Endothelial cell of umbilical vein (primary cell): ENCODE measurements around the gene CCDC170. TPM values are rescaled to one million over a fixed set of nuclear protein-coding genes. Genes with fewer than 3 reads are reported as not detected.

Source experiments
- BruUV-seq: library from RNA; stranded (reverse); fragments of 400-500 nt; replicated peaks from 2 replicates; lab custom pipeline; 2021; lab: Mats Ljungman, UMichigan
- CTCF ChIA-PET: fragments of 300-600, 350-600 bp; sonication (Branson Sonifier 250); formaldehyde crosslinking; loops from one replicate; lab custom pipeline; 2021; ENCODE audit warnings: antibody characterized with exemption, inconsistent platforms; lab: Charles Lee
- POLR2A ChIA-PET: fragments of 300-600, 350-600 bp; sonication (Branson Sonifier 250); formaldehyde crosslinking; loops from one replicate; lab custom pipeline; 2021; ENCODE audit warnings: antibody characterized with exemption, inconsistent platforms; lab: Charles Lee
- DNase-seq: peaks from one replicate; pipeline ENCODE4 v3.0.0-alpha.2; 2011; ENCODE audit warnings: low read depth, low spot score
- FAIRE-seq: peaks from 2 replicates; lab custom pipeline; 2011; peaks lifted over from hg19 to GRCh38; lab: Jason Lieb, UNC
- H2AFZ ChIP-seq: 2 replicates; pipeline ENCODE4 v1.6.0; 2012; ENCODE audit warnings: low read depth, low read length, control low read depth, inconsistent platforms
- H3K27ac ChIP-seq: 2 replicates; pipeline ENCODE4 v1.5.1; 2011; ENCODE audit warnings: low read depth, mild to moderate bottlenecking, control low read depth, low read length, moderate library complexity; ENCODE audit not compliant: insufficient read depth
- H3K27me3 ChIP-seq, 2 experiments: 2 replicates each; pipeline versions ENCODE4 v1.6.0 to v1.6.1; 2011; ENCODE audit warnings: low read length in 2 of 2, mixed read lengths in 1 of 2; ENCODE audit not compliant: control insufficient read depth in 2 of 2, insufficient read depth in 2 of 2
- H3K36me3 ChIP-seq, 2 experiments: 2 replicates in 1 of 2; 3 replicates in 1 of 2; pipeline ENCODE4 v1.5.1; 2011; ENCODE audit warnings: low read length in 2 of 2, mild to moderate bottlenecking in 1 of 2, moderate library complexity in 1 of 2; ENCODE audit not compliant: control insufficient read depth in 2 of 2, insufficient read depth in 2 of 2; ENCODE audit errors: extremely low read depth in 1 of 2
- H3K4me1 ChIP-seq: 3 replicates; pipeline ENCODE4 v1.5.1; 2011; ENCODE audit warnings: mild to moderate bottlenecking, low read length; ENCODE audit not compliant: control insufficient read depth, insufficient read depth; ENCODE audit errors: extremely low read depth
- H3K4me2 ChIP-seq: 2 replicates; pipeline ENCODE4 v1.6.1; 2011; ENCODE audit warnings: low read length, control low read depth, mixed read lengths; ENCODE audit not compliant: insufficient read depth
- H3K4me3 ChIP-seq, 3 experiments: fragments of 200-600 bp in 1 of 3; sonication (generic), shearing (Covaris generic) in 1 of 3; replicated peaks in 1 of 3; 2 replicates each; pipeline ENCODE4 v1.5.1; 2011 to 2016; ENCODE audit warnings: control low read depth in 3 of 3, low read length in 3 of 3, mild to moderate bottlenecking in 2 of 3, inconsistent platforms in 1 of 3, low read depth in 1 of 3, moderate library complexity in 1 of 3; ENCODE audit not compliant: insufficient read depth in 1 of 3
- H3K79me2 ChIP-seq: 2 replicates; pipeline ENCODE4 v1.6.0; 2012; ENCODE audit warnings: low read length, inconsistent platforms; ENCODE audit not compliant: control insufficient read depth, insufficient read depth
- H3K9ac ChIP-seq: replicated peaks from 2 replicates; pipeline ENCODE3; 2011; ENCODE audit warnings: low read length, control low read depth; ENCODE audit not compliant: insufficient read depth; ENCODE audit errors: extremely low read depth
- H3K9me1 ChIP-seq: replicated peaks from 3 replicates; pipeline ENCODE4 v1.6.0; 2011; ENCODE audit warnings: mild to moderate bottlenecking, low read length; ENCODE audit not compliant: control insufficient read depth, insufficient read depth; ENCODE audit errors: extremely low read depth
- H3K9me3 ChIP-seq: replicated peaks from 2 replicates; pipeline ENCODE4 v1.5.1; 2012; ENCODE audit warnings: low read length, inconsistent platforms; ENCODE audit not compliant: control insufficient read depth, insufficient read depth
- H4K20me1 ChIP-seq: replicated peaks from 2 replicates; pipeline ENCODE3; 2011; ENCODE audit warnings: mild to moderate bottlenecking, low read length; ENCODE audit not compliant: control insufficient read depth, insufficient read depth; ENCODE audit errors: extremely low read depth
- EZH2 ChIP-seq: IDR thresholded peaks from 2 replicates; pipeline ENCODE4 v1.6.1; 2012; ENCODE audit warnings: borderline replicate concordance, low read depth, mild to moderate bottlenecking, moderate library complexity, low read length, inconsistent platforms; ENCODE audit not compliant: severe bottlenecking
- FOS ChIP-seq: IDR thresholded peaks from 2 replicates; pipeline ENCODE4 v1.6.1; 2011; ENCODE audit warnings: mild to moderate bottlenecking, low read length, moderate library complexity, borderline replicate concordance; ENCODE audit not compliant: insufficient read depth
- JUN ChIP-seq: IDR thresholded peaks from 2 replicates; pipeline ENCODE4 v1.6.1; 2011; ENCODE audit warnings: borderline replicate concordance, low read depth; ENCODE audit not compliant: insufficient read length, insufficient read depth
- POLR2AphosphoS5 ChIP-seq: IDR thresholded peaks from 2 replicates; pipeline ENCODE4 v1.6.1; 2012; ENCODE audit warnings: low read depth, mild to moderate bottlenecking, control low read depth, low read length, moderate library complexity; ENCODE audit not compliant: insufficient read depth
- dilution Hi-C: fragments of 300-500 bp; cut with MboI; formaldehyde crosslinking; loops from one replicate; pipeline ENCODE4 v1.15.0; 2019; ENCODE audit warnings: low sequenced_read_pairs; ENCODE audit not compliant: extremely low pct_ligation_motif_present
- intact Hi-C: fragments of 100-400 bp; cut with micrococcal nuclease; formaldehyde crosslinking; loops from one replicate; pipeline ENCODE4 v1.10.0; 2022
- polyA plus RNA-seq, 4 experiments: library from polyadenylated mRNA; depleted of rRNA in 3 of 4; stranded (reverse) in 3 of 4; unstranded in 1 of 4; fragments of >200 nt; gene quantifications; 2 replicates each; pipeline versions ENCODE4 v1.2.1 to v1.2.3, GENCODE V29; 2011 to 2012; ENCODE audit warnings: missing spikeins in 1 of 4
- total RNA-seq: library from RNA; stranded (reverse); gene quantifications from 2 replicates; pipeline ENCODE4 v1.2.3, GENCODE V29; 2021
- TF ChIP-seq, protein P1 (sequence below): IDR thresholded peaks from 2 replicates; pipeline ENCODE4 v1.6.1; 2011; ENCODE audit not compliant: insufficient read depth, insufficient read length

The CCDC170 gene
- total and polyA plus RNA-seq, 2 donors (not counting 3 experiments of a cell fraction or from before 2014, with no cell fraction given), result 0.07 to 0.21 TPM

DNA sequence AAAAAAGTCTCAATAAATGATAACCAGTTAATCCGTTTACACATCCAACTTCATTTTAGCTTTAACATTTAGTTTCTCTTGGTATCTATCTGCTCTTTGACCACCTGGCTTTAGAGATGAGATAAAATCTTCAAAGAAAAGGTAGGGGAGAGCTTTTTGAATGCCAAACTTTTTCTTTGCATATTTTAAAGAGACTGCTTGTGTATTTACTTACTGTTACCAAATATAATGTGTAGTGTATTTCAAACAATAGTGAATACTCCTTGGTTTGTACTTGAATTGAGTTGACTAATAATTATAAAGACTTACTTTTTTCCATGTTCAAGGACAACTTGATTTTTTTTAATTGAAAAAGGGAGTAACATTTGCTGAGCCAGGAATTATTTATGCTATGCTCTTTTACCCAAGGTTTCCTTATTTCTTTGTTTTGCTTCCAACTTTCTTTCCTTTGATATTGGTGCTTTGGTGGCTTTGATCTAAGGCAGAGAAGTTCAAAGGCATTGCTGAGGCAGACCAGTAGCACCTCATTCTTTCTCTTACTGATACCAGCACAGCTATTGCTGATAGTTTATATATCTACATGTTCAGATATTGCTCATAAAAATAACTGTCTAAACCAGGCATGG lies 7.8 kb downstream of the CCDC170 start:
- H4K20me1 ChIP-seq, result no peaks in the 10 kb centered on the region
- no peaks in the 10 kb centered on the region for H3K9me1 ChIP-seq
- peaks cover 11% of the 10 kb centered on the region for H3K4me1 ChIP-seq
- BruUV-seq, result no TSS peak
- POLR2A ChIA-PET, result interaction anchor here (0.5 kb wide), 1 partner anchor 436 kb away, joined by 3 read pairs; no protein-coding TSS in a partner anchor
- H3K4me2 ChIP-seq, result peak overlapping the region; percentile 63
- intact Hi-C loops, result no loop called here
- H3K27me3 ChIP-seq, result no peaks in the 10 kb centered on the region
- dilution Hi-C loops, result no loop called here
- H3K4me3 ChIP-seq, result no peak overlapping the region
- no peak overlapping the region for H2AFZ ChIP-seq
- TF ChIP-seq POLR2AphosphoS5 (no peak), EZH2 (no peak)
- H3K27ac ChIP-seq, result no peak overlapping the region
- CTCF ChIA-PET, result interaction anchor here (1.6 kb wide), 1 partner anchor 16 kb away, joined by 6 read pairs; no protein-coding TSS in a partner anchor
- no peaks in the 10 kb centered on the region for H3K36me3 ChIP-seq
- no peak overlapping the region for H3K9ac ChIP-seq
- no peaks in the 10 kb centered on the region for H3K79me2 ChIP-seq
- FAIRE-seq (no peak), DNase-seq (no peak)
- no peaks in the 10 kb centered on the region for H3K9me3 ChIP-seq

DNA sequence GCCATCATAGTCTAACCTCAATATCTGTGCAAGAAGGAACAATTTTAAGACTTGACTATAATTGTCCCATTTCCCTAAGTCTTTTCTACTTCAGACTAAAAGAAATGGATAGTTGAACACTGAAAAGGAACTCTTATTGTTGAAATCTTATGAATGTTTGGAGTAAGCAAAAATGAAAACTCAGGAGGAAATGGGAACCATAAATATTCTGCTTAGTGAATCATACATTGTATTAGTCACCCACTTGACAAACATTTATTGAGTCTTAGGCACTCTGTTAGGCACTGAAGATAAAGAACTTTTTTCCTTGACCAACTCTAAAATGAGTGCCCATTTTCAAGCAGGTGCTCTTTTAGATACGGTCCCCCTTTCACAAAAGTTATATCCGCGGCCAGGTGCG lies 8.7 kb downstream of the CCDC170 start:
- FAIRE-seq, result peak; percentile 77

More for the DNA sequence above, 8.7 kb downstream of the CCDC170 start:
- peaks cover 11% of the 10 kb centered on the region for H3K4me1 ChIP-seq
- CTCF ChIA-PET, result interaction anchor here (1.5 to 1.6 kb wide), 2 partner anchors 8 to 17 kb away, joined by 3 to 6 read pairs; partner anchors contain the start of gene CCDC170
- BruUV-seq, result no TSS peak
- TF ChIP-seq, protein P1, sequence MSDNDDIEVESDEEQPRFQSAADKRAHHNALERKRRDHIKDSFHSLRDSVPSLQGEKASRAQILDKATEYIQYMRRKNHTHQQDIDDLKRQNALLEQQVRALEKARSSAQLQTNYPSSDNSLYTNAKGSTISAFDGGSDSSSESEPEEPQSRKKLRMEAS, result no peak
- peak; percentile 73 for TF ChIP-seq JUN
- TF ChIP-seq FOS, result peak; percentile 88
- POLR2A ChIA-PET, result interaction anchor here (0.5 kb wide), 1 partner anchor 436 kb away, joined by 3 read pairs; no protein-coding TSS in a partner anchor
- no peak overlapping the region for H3K27ac ChIP-seq
- no peaks in the 10 kb centered on the region for H3K36me3 ChIP-seq
- H4K20me1 ChIP-seq, result no peaks in the 10 kb centered on the region
- H3K4me2 ChIP-seq, result peak overlapping the region; percentile 63
- peak; percentile 63 for DNase-seq
- H3K9me3 ChIP-seq, result no peaks in the 10 kb centered on the region
- H2AFZ ChIP-seq, result no peak overlapping the region
- intact Hi-C loops, result no loop called here
- no peak overlapping the region for H3K4me3 ChIP-seq
- dilution Hi-C loops, result no loop called here
- H3K9ac ChIP-seq, result no peak overlapping the region
- no peaks in the 10 kb centered on the region for H3K9me1 ChIP-seq
- no peaks in the 10 kb centered on the region for H3K79me2 ChIP-seq
- no peaks in the 10 kb centered on the region for H3K27me3 ChIP-seq
